Peyer's patch (tissue), 4 donors: ENCODE results near the gene ATP5PO.

Experiments
- POLR2A ChIP-seq, 2 donors: fragments of 450-650 bp; IDR thresholded peaks; one replicate each; pipeline ENCODE4 v1.5.1; 2017; ENCODE audit warnings: antibody characterized with exemption in 2 of 2, mild to moderate bottlenecking in 2 of 2, moderate library complexity in 2 of 2
- TF ChIP-seq, protein P1 (sequence below), 6 experiments: fragments of 450-650 bp in 4 of 6; fragments of 200-600 bp in 2 of 6; sonication (generic) in 1 of 6; IDR thresholded peaks; one replicate each; pipeline ENCODE4 v1.5.1; 2017 to 2019; ENCODE audit warnings: antibody characterized with exemption in 6 of 6, mild to moderate bottlenecking in 3 of 6, moderate library complexity in 1 of 6

DNA sequence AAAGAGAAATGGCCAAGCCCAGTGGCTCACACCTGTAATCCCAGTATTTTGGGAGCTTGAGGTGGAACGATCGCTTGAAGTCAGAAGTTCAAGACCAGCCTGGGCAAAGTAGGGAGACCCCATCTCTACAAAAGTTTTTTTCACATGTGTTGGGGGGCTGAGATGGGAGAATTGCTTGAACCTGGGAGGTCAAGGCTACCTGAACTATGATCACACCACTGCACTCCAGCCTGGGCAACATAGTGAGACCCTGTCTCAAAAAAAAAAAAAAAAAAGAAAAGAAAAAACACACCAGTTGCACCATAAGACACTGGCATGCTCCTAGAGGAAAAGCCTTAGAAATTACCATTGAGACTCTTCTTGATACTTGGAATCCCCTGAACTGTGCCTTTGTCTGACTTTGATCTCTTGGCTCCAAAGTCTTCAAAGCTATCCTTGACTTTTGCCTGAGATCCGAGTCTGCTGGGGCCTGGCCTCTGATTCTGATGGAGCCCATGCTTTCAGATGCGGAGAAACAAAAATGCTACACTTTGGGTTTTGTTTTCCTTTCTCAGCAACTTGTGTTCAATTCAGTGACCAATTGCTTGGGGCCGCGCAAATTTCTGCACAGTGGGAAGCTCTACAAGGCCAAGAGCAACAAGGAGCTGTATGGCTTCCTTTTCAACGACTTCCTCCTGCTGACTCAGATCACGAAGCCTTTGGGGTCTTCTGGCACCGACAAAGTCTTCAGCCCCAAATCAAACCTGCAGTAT is 33.7 kb downstream of the ATP5PO start:
- TF ChIP-seq, protein P1, sequence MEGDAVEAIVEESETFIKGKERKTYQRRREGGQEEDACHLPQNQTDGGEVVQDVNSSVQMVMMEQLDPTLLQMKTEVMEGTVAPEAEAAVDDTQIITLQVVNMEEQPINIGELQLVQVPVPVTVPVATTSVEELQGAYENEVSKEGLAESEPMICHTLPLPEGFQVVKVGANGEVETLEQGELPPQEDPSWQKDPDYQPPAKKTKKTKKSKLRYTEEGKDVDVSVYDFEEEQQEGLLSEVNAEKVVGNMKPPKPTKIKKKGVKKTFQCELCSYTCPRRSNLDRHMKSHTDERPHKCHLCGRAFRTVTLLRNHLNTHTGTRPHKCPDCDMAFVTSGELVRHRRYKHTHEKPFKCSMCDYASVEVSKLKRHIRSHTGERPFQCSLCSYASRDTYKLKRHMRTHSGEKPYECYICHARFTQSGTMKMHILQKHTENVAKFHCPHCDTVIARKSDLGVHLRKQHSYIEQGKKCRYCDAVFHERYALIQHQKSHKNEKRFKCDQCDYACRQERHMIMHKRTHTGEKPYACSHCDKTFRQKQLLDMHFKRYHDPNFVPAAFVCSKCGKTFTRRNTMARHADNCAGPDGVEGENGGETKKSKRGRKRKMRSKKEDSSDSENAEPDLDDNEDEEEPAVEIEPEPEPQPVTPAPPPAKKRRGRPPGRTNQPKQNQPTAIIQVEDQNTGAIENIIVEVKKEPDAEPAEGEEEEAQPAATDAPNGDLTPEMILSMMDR (IDR thresholded peaks at IDR 0.05) = no peak
- no peak for TF ChIP-seq POLR2A (IDR thresholded peaks at IDR 0.05)
